Measurements from ENCODE around the gene FDXACB1. TPM values are rescaled to one million over a fixed set of nuclear protein-coding genes. Genes with fewer than 3 reads are reported as not detected.

The FDXACB1 gene
- total and polyA plus RNA-seq, 7 experiments from 2014 or later: 2.7 to 11.3 (median 5.8) TPM

DNA sequence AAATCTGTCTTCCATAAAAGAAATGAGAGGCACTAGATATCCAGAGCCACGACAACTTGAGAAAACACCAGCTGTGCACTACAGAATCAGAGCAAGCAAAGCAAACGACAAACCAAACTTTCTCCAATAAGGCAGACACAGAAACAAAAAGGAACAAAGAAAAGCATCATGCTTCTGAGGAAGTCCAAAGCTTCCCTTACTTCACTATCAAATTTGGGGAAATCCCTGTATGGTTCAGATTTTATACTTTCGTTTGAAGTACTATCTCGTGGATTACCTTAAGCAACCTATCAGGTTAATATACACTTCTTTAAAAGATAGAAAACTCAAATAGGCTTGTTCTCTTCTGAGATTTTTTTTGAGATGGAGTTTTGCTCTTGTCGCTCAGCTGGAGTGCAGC lies 35.3 kb downstream of the FDXACB1 start:
- Histone ChIP-seq H3K27me3 (ENCODE audit: control insufficient read depth in 2 of 2, insufficient read depth in 2 of 2, low read length in 2 of 2) (no peaks in the 10 kb centered on the region), H3K9me3 (ENCODE audit: control insufficient read depth in 2 of 3, low read length in 3 of 3) (no peaks in the 10 kb centered on the region), H3K36me3 (ENCODE audit: control insufficient read depth in 2 of 3, insufficient read depth in 3 of 3, low read length in 3 of 3) (peaks cover 0 to 24% (median 4%) of the 10 kb centered on the region in 3 experiments), H3K4me3 (ENCODE audit: low read length) (no peak overlapping the region), H3K27ac (ENCODE audit: low read depth, low read length) (no peak overlapping the region), H3K4me1 (ENCODE audit: control insufficient read depth in 2 of 2, insufficient read depth in 2 of 2, low read length in 2 of 2) (no peaks in the 10 kb centered on the region)
- Mint-ChIP-seq H3K36me3 (peaks cover 0 to 36% (median 5%) of the 10 kb centered on the region in 5 donors), H3K4me3 (no peak overlapping the region), H3K4me1 (peaks cover 0 to 9% (median 4%) of the 10 kb centered on the region in 7 donors), H3K27ac (peak overlapping the region in 1 of 9 donors; percentile 27), H3K9me3 (no peaks in the 10 kb centered on the region), H3K27me3 (no peaks in the 10 kb centered on the region)
- ATAC-seq: no peak
- ChIA-PET CTCF (interaction anchor here (0.7 to 3.0 kb wide), 5 partner anchors 10 to 260 kb away, joined by 3 to 18 read pairs (median 4); no protein-coding TSS in a partner anchor), POLR2A (interaction anchor here (0.6 kb wide), 1 partner anchor 656 kb away, joined by 3 read pairs; no protein-coding TSS in a partner anchor)
- intact Hi-C loops (cut with micrococcal nuclease): loop anchor here in 1 of 2 donors (5.0 kb wide), 1 partner anchor 76 kb away; the partner anchor contains the start of gene PPP2R1B
- DNase-seq: no peak

DNA sequence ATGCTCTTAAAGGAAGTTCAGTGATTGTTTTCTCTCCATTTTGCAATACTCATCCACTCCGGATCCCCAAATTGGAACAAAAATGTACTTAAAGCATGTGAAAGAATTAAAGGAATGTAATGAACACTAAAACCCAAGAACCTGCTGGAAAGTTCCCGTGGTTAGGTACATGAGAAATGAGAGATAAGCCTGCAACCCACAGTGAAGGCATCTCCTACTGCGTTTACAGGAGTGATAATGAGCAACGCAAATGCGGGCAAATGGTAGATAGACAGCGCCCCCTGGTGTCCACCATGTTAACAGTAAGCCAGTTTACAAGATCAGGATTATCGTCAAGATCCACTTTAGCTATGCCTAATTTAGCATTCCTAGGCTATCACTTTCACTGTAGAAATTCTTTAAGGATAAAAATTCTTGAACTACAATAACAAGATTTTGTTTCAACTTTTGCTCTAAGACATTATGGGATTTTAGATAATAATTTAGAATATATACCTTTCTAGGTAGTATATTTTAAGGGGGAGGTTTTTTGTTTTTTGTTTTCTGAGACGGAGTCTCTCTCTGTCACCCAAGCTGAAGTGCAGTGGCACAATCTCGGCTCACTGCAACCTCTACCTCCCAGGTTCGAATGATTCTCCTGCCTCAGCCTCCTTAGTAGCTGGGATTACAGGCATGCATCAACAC lies 37.5 kb downstream of the FDXACB1 start:
- no peak overlapping the region for H3K4me3 ChIP-seq (ENCODE audit: low read length)
- Mint-ChIP-seq H3K36me3 (peaks cover 4 to 43% (median 15%) of the 10 kb centered on the region in 5 donors), H3K27ac (peak overlapping the region in 2 of 9 donors; percentile 14 to 59), H3K4me3 (no peak overlapping the region), H3K9me3 (no peaks in the 10 kb centered on the region), H3K27me3 (no peaks in the 10 kb centered on the region), H3K4me1 (peaks cover 0 to 14% (median 4%) of the 10 kb centered on the region in 7 donors)
- peaks cover 0 to 25% (median 4%) of the 10 kb centered on the region in 3 experiments for H3K36me3 ChIP-seq (ENCODE audit: control insufficient read depth in 2 of 3, insufficient read depth in 3 of 3, low read length in 3 of 3)
- ATAC-seq (peak; percentile 93), DNase-seq (peak; percentile 56 to 80 (median 76))
- no peaks in the 10 kb centered on the region for H3K4me1 ChIP-seq (ENCODE audit: control insufficient read depth in 2 of 2, insufficient read depth in 2 of 2, low read length in 2 of 2)
- H3K9me3 ChIP-seq (ENCODE audit: control insufficient read depth in 2 of 3, low read length in 3 of 3): no peaks in the 10 kb centered on the region
- intact Hi-C loops (cut with micrococcal nuclease): loop anchor here (1.0 to 5.0 kb wide), 6 partner anchors 64 to 387 kb away; partner anchors contain the start of genes SIK2 (in 2 of the 2) and PPP2R1B (in 1 of the 2)
- no peak overlapping the region for H3K27ac ChIP-seq (ENCODE audit: low read depth, low read length)
- CTCF ChIA-PET: interaction anchor here (0.6 to 3.0 kb wide), 12 partner anchors 10 to 280 kb away, joined by 3 to 18 read pairs (median 6); partner anchors contain the start of gene ALG9
- POLR2A ChIA-PET: no interaction called here
- no peaks in the 10 kb centered on the region for H3K27me3 ChIP-seq (ENCODE audit: control insufficient read depth in 2 of 2, insufficient read depth in 2 of 2, low read length in 2 of 2)

DNA sequence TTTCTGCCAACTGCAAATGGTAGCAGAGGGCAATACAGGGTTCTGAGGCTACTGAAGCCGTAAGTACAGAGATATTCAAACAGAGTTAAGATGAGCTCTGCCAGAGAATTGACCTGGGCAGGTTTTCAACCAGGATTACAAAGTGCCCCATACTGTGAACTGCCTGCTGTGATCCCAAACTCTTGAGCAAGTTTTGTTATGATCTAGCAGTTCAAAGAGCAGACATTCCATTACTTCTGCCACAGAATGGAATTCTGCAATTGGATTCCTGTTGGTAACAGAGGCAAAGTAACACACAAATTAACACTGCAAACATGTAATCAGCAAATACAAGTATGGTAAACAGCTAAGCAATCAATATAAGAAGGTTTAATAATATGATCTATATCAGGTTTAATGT lies 38.8 kb downstream of the FDXACB1 start:
- no peaks in the 10 kb centered on the region for H3K9me3 ChIP-seq (ENCODE audit: control insufficient read depth in 2 of 3, low read length in 3 of 3)
- intact Hi-C loops (cut with micrococcal nuclease): loop anchor here in 1 of 2 donors (5.0 kb wide), 1 partner anchor 73 kb away; the partner anchor contains the start of gene PPP2R1B
- Mint-ChIP-seq H3K9me3 (no peaks in the 10 kb centered on the region), H3K4me1 (peaks cover 0 to 14% (median 4%) of the 10 kb centered on the region in 7 donors), H3K4me3 (no peak overlapping the region), H3K36me3 (peaks cover 8 to 47% (median 23%) of the 10 kb centered on the region in 5 donors), H3K27me3 (no peaks in the 10 kb centered on the region), H3K27ac (no peak overlapping the region)
- H3K36me3 ChIP-seq (ENCODE audit: control insufficient read depth in 2 of 3, insufficient read depth in 3 of 3, low read length in 3 of 3): peaks cover 0 to 36% (median 7%) of the 10 kb centered on the region in 3 experiments
- no peaks in the 10 kb centered on the region for H3K4me1 ChIP-seq (ENCODE audit: control insufficient read depth in 2 of 2, insufficient read depth in 2 of 2, low read length in 2 of 2)
- POLR2A ChIA-PET: interaction anchor here (0.6 kb wide), 1 partner anchor 352 kb away, joined by 5 read pairs; no protein-coding TSS in a partner anchor
- ATAC-seq (no peak), DNase-seq (no peak)
- H3K27ac ChIP-seq (ENCODE audit: low read depth, low read length): no peak overlapping the region
- no peak overlapping the region for H3K4me3 ChIP-seq (ENCODE audit: low read length)
- CTCF ChIA-PET: interaction anchor here (1.0 to 1.6 kb wide), 2 partner anchors 253 to 280 kb away, joined by 5 to 6 read pairs; no protein-coding TSS in a partner anchor
- no peaks in the 10 kb centered on the region for H3K27me3 ChIP-seq (ENCODE audit: control insufficient read depth in 2 of 2, insufficient read depth in 2 of 2, low read length in 2 of 2)

DNA sequence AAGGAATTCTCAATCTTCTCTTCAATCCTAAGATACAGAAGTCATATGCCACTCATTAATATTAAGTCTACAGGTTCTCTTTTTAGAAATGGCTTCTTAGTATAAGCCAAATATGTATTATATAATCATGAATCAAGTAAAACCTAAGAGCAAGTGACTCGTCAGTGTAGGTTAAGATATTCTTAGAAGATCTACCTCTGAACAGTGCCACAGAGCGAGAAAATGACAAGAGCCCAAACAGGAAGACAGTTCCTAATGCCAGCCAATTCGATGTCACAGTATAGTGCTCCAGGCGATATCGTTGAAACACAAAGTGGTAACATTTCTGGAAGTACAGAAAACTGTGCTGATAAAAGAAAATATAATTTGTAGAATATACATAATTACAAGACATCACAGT lies 40.9 kb downstream of the FDXACB1 start:
- no peak overlapping the region for H3K4me3 Mint-ChIP-seq
- H3K36me3 Mint-ChIP-seq: peaks cover 6 to 50% (median 26%) of the 10 kb centered on the region in 5 donors
- ChIA-PET POLR2A (no interaction called here), CTCF (no interaction called here)
- intact Hi-C loops (cut with micrococcal nuclease): no loop called here
- peaks cover 0 to 37% (median 9%) of the 10 kb centered on the region in 3 experiments for H3K36me3 ChIP-seq (ENCODE audit: control insufficient read depth in 2 of 3, insufficient read depth in 3 of 3, low read length in 3 of 3)
- no peaks in the 10 kb centered on the region for H3K9me3 ChIP-seq (ENCODE audit: control insufficient read depth in 2 of 3, low read length in 3 of 3)
- H3K27me3 ChIP-seq (ENCODE audit: control insufficient read depth in 2 of 2, insufficient read depth in 2 of 2, low read length in 2 of 2): no peaks in the 10 kb centered on the region
- DNase-seq: no peak
- H3K27me3 Mint-ChIP-seq: no peaks in the 10 kb centered on the region
- H3K27ac ChIP-seq (ENCODE audit: low read depth, low read length): no peak overlapping the region
- no peak overlapping the region for H3K4me3 ChIP-seq (ENCODE audit: low read length)
- no peak overlapping the region for H3K27ac Mint-ChIP-seq
- H3K9me3 Mint-ChIP-seq: no peaks in the 10 kb centered on the region
- peaks cover 0 to 14% (median 4%) of the 10 kb centered on the region in 7 donors for H3K4me1 Mint-ChIP-seq
- no peak for ATAC-seq
- no peaks in the 10 kb centered on the region for H3K4me1 ChIP-seq (ENCODE audit: control insufficient read depth in 2 of 2, insufficient read depth in 2 of 2, low read length in 2 of 2)

DNA sequence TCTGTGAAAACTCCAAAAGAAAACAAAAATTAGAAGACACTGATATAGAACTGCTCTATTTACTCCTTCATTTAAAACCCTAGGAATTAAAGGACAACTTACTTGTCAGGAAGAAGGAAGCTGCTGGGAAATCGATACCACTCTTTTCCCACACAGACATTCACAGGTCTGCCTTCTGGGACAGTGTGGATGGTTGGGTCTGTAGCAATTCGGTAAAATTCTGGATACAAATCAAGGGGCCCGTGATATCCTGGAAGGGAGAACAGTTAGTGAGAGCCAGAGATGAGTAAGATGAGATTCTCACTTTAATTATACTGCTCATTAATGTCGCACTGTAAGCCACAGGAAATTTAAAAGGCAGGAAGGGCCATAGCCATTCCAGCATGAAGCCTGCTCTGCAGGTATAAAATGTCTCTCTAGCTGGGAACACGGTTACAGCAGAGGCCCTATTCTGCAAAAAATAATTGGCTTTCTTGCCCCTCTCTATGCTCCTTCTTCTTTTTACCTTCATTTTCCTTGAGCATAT lies 41.5 kb downstream of the FDXACB1 start:
- H3K27me3 ChIP-seq (ENCODE audit: control insufficient read depth in 2 of 2, insufficient read depth in 2 of 2, low read length in 2 of 2): no peaks in the 10 kb centered on the region
- H3K36me3 ChIP-seq (ENCODE audit: control insufficient read depth in 2 of 3, insufficient read depth in 3 of 3, low read length in 3 of 3): peaks cover 0 to 43% (median 9%) of the 10 kb centered on the region in 3 experiments
- Mint-ChIP-seq H3K4me3 (no peak overlapping the region), H3K27me3 (no peaks in the 10 kb centered on the region), H3K9me3 (no peaks in the 10 kb centered on the region), H3K27ac (no peak overlapping the region), H3K4me1 (peaks cover 0 to 14% (median 4%) of the 10 kb centered on the region in 7 donors), H3K36me3 (peaks cover 6 to 50% (median 26%) of the 10 kb centered on the region in 5 donors)
- H3K27ac ChIP-seq (ENCODE audit: low read depth, low read length): no peak overlapping the region
- ATAC-seq (no peak), DNase-seq (no peak)
- CTCF ChIA-PET: no interaction called here
- intact Hi-C loops (cut with micrococcal nuclease): no loop called here
- H3K4me3 ChIP-seq (ENCODE audit: low read length): no peak overlapping the region
- POLR2A ChIA-PET: no interaction called here
- no peaks in the 10 kb centered on the region for H3K9me3 ChIP-seq (ENCODE audit: control insufficient read depth in 2 of 3, low read length in 3 of 3)
- no peaks in the 10 kb centered on the region for H3K4me1 ChIP-seq (ENCODE audit: control insufficient read depth in 2 of 2, insufficient read depth in 2 of 2, low read length in 2 of 2)

DNA sequence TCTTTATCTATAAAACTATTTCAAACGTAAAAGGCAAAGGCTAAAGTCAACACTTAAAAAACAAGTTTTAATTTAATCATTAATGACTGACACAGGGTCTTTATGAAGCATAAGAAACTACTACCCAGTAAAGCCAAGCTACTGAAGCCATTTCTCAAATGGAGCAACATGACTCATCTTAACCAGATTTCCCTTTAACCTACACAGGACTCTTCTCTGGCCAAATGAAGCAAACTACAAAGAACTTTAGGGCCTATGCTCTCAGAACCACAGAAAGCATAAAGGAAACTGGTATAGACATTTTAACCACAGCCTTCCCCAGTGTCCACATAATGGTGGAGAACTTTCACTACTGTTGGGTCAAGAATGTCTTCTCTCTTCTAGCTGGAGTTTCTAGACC lies 42.2 kb downstream of the FDXACB1 start:
- Mint-ChIP-seq H3K27ac (no peak overlapping the region), H3K27me3 (no peaks in the 10 kb centered on the region), H3K4me3 (no peak overlapping the region), H3K36me3 (peaks cover 6 to 50% (median 28%) of the 10 kb centered on the region in 5 donors), H3K9me3 (no peaks in the 10 kb centered on the region), H3K4me1 (peaks cover 0 to 14% (median 4%) of the 10 kb centered on the region in 7 donors)
- CTCF ChIA-PET: no interaction called here
- intact Hi-C loops (cut with micrococcal nuclease): no loop called here
- H3K27ac ChIP-seq (ENCODE audit: low read depth, low read length): no peak overlapping the region
- POLR2A ChIA-PET: no interaction called here
- no peaks in the 10 kb centered on the region for H3K4me1 ChIP-seq (ENCODE audit: control insufficient read depth in 2 of 2, insufficient read depth in 2 of 2, low read length in 2 of 2)
- DNase-seq (no peak), ATAC-seq (no peak)
- H3K27me3 ChIP-seq (ENCODE audit: control insufficient read depth in 2 of 2, insufficient read depth in 2 of 2, low read length in 2 of 2): no peaks in the 10 kb centered on the region
- no peaks in the 10 kb centered on the region for H3K9me3 ChIP-seq (ENCODE audit: control insufficient read depth in 2 of 3, low read length in 3 of 3)
- no peak overlapping the region for H3K4me3 ChIP-seq (ENCODE audit: low read length)
- H3K36me3 ChIP-seq (ENCODE audit: control insufficient read depth in 2 of 3, insufficient read depth in 3 of 3, low read length in 3 of 3): peaks cover 0 to 45% (median 9%) of the 10 kb centered on the region in 3 experiments

Data from naive thymus-derived CD4-positive, alpha-beta T cell (primary cell).